Activated CD8-positive, alpha-beta T cell treated with anti-CD3 and anti-CD28 coated beads for 36 hours (primary cell): ENCODE data around the gene COG6. TPM values are rescaled to one million over a fixed set of nuclear protein-coding genes. Genes with fewer than 3 reads are reported as not detected.

ENCODE experiments used
- ATAC-seq: fragments of 200-7000 bp; cut with Tn5 transposase; one replicate; pipeline ENCODE4 v1.10.0; 2021; ENCODE audit warnings: mild to moderate bottlenecking, moderate library complexity
- CTCF ChIA-PET: fragments of 350-600 bp; sonication (Branson Sonifier 250); formaldehyde crosslinking; loops from one replicate; lab custom pipeline; 2021; ENCODE audit warnings: antibody characterized with exemption; lab: Charles Lee
- POLR2A ChIA-PET: fragments of 350-600 bp; sonication (Branson Sonifier 250); formaldehyde crosslinking; loops from one replicate; lab custom pipeline; 2021; ENCODE audit warnings: antibody characterized with exemption; lab: Charles Lee
- DNase-seq: peaks from one replicate; pipeline ENCODE4 v3.0.0-alpha.2; 2020
- H3K27ac Mint-ChIP-seq: one replicate; pipeline ENCODE4 v1.8.0; 2021; ENCODE audit warnings: mild to moderate bottlenecking, mixed read lengths
- H3K27me3 Mint-ChIP-seq: one replicate; pipeline ENCODE4 v1.8.0; 2021; ENCODE audit warnings: mixed read lengths
- H3K36me3 Mint-ChIP-seq: one replicate; pipeline ENCODE4 v1.8.0; 2021; ENCODE audit warnings: low read depth, mixed read lengths
- H3K4me1 Mint-ChIP-seq: one replicate; pipeline ENCODE4 v1.8.0; 2021; ENCODE audit warnings: low read depth, mixed read lengths
- H3K4me3 Mint-ChIP-seq: one replicate; pipeline ENCODE4 v1.8.0; 2021; ENCODE audit warnings: mild to moderate bottlenecking, moderate library complexity, mixed read lengths
- H3K9me3 Mint-ChIP-seq: one replicate; pipeline ENCODE4 v1.8.0; 2021; ENCODE audit warnings: mixed read lengths
- CTCF ChIP-seq: fragments of 200-600 bp; IDR thresholded peaks from one replicate; pipeline ENCODE4 v1.8.0; 2022; ENCODE audit warnings: antibody characterized with exemption, mild to moderate bottlenecking
- intact Hi-C: fragments of 100-400 bp; cut with micrococcal nuclease; formaldehyde crosslinking; loops from one replicate; pipeline ENCODE4 v1.10.0; 2022
- total RNA-seq, 2 experiments: library from RNA; stranded (reverse); gene quantifications; one replicate each; pipeline ENCODE4 v1.2.3, GENCODE V29; 2021

COG6 gene
- total RNA-seq, 2 experiments from 2014 or later, result 25.5 to 26.4 TPM

- Mint-ChIP-seq H3K27ac (no peak overlapping the region), H3K36me3 (peaks cover 6% of the 10 kb centered on the region), H3K9me3 (no peaks in the 10 kb centered on the region), H3K4me1 (peaks cover 3% of the 10 kb centered on the region), H3K4me3 (no peak overlapping the region), H3K27me3 (no peaks in the 10 kb centered on the region)
- POLR2A ChIA-PET, result interaction anchor here (0.6 kb wide), 1 partner anchor 255 kb away, joined by 4 read pairs; no protein-coding TSS in a partner anchor
- DNase-seq (no peak), ATAC-seq (no peak)
- no peak for TF ChIP-seq CTCF
- CTCF ChIA-PET, result interaction anchor here (0.7 to 1.6 kb wide), 3 partner anchors 10 to 61 kb away, joined by 3 to 4 read pairs (median 3); no protein-coding TSS in a partner anchor
- intact Hi-C loops, result no loop called here
These were observed 17.1 kb downstream of the COG6 start for GRCh38 chr13:39672378-39673132.

- no peaks in the 10 kb centered on the region for H3K9me3 Mint-ChIP-seq
- no peak for TF ChIP-seq CTCF
These were observed 20.4 kb downstream of the COG6 start for GRCh38 chr13:39675904-39676303.

GRCh38 chr13:39676315-39676876, 20.9 kb downstream of the COG6 start:
- peaks cover 3% of the 10 kb centered on the region for H3K4me1 Mint-ChIP-seq
- H3K27me3 Mint-ChIP-seq, result no peaks in the 10 kb centered on the region
- DNase-seq (peak; percentile 44), ATAC-seq (no peak)
- no peak overlapping the region for H3K27ac Mint-ChIP-seq
- TF ChIP-seq CTCF, result peak; percentile 68
- H3K36me3 Mint-ChIP-seq, result peaks cover 17% of the 10 kb centered on the region
- intact Hi-C loops, result no loop called here
- no peak overlapping the region for H3K4me3 Mint-ChIP-seq
- ChIA-PET POLR2A (no interaction called here), CTCF (interaction anchor here (1.0 to 1.1 kb wide), 4 partner anchors 12 to 64 kb away, joined by 3 to 6 read pairs (median 4); no protein-coding TSS in a partner anchor)
- no peaks in the 10 kb centered on the region for H3K9me3 Mint-ChIP-seq

More at GRCh38 chr13:39675904-39676303, 20.4 kb downstream of the COG6 start:
- intact Hi-C loops, result no loop called here
- no peak overlapping the region for H3K27ac Mint-ChIP-seq
- POLR2A ChIA-PET, result no interaction called here
- peaks cover 14% of the 10 kb centered on the region for H3K36me3 Mint-ChIP-seq
- H3K27me3 Mint-ChIP-seq, result no peaks in the 10 kb centered on the region
- no peak overlapping the region for H3K4me3 Mint-ChIP-seq
- peaks cover 3% of the 10 kb centered on the region for H3K4me1 Mint-ChIP-seq
- CTCF ChIA-PET, result interaction anchor here (1.0 to 1.1 kb wide), 4 partner anchors 28 to 267 kb away, joined by 3 to 5 read pairs (median 4); no protein-coding TSS in a partner anchor
- no peak for DNase-seq
- ATAC-seq, result no peak

- ATAC-seq (no peak), DNase-seq (no peak)
- TF ChIP-seq CTCF, result no peak
- ChIA-PET CTCF (interaction anchor here (1.1 to 3.6 kb wide), 2 partner anchors 66 to 1001 kb away, joined by 4 to 27 read pairs; no protein-coding TSS in a partner anchor), POLR2A (no interaction called here)
- peaks cover 13% of the 10 kb centered on the region for H3K36me3 Mint-ChIP-seq
- H3K4me3 Mint-ChIP-seq, result no peak overlapping the region
- H3K27ac Mint-ChIP-seq, result no peak overlapping the region
- intact Hi-C loops, result loop anchor here (5.0 to 10.0 kb wide), 3 partner anchors 262 to 1092 kb away; partner anchors contain the start of gene MRPS31
- H3K4me1 Mint-ChIP-seq, result peaks cover 8% of the 10 kb centered on the region
- no peaks in the 10 kb centered on the region for H3K27me3 Mint-ChIP-seq
- H3K9me3 Mint-ChIP-seq, result no peaks in the 10 kb centered on the region
These were observed 26.8 kb downstream of the COG6 start for GRCh38 chr13:39682310-39682709.
